H1 (cell line): ENCODE measurements around the gene AHCY. TPM values are rescaled to one million over a fixed set of nuclear protein-coding genes. Genes with fewer than 3 reads are reported as not detected.

Experiments
- CTCF ChIA-PET: fragments of 300-600 bp; sonication (Branson Sonifier 250); formaldehyde crosslinking; loops from one replicate; lab custom pipeline; 2021; ENCODE audit not compliant: partially characterized antibody; lab: Charles Lee
- POLR2A ChIA-PET: fragments of 300-600 bp; sonication (Branson Sonifier 250); formaldehyde crosslinking; loops from one replicate; lab custom pipeline; 2021; ENCODE audit warnings: inconsistent platforms; ENCODE audit not compliant: partially characterized antibody; lab: Charles Lee
- DNase-seq, 2 experiments: peaks; one replicate each; pipeline versions ENCODE4 v3.0.0 to v3.0.0-alpha.2; 2010 to 2022; ENCODE audit warnings: low spot score in 2 of 2, low read depth in 1 of 2, mixed read lengths in 1 of 2
- FAIRE-seq: peaks from 2 replicates; lab custom pipeline; 2011; peaks lifted over from hg19 to GRCh38; lab: Jason Lieb, UNC
- H2AFZ ChIP-seq: 2 replicates; pipeline ENCODE4 v1.8.1; 2012; ENCODE audit warnings: low read length, inconsistent platforms
- H2AK5ac ChIP-seq: 2 replicates; pipeline ENCODE4 v1.6.1; 2013; ENCODE audit warnings: low read depth, low read length
- H2BK120ac ChIP-seq: replicated peaks from 2 replicates; pipeline ENCODE3; 2013; ENCODE audit warnings: low read depth, low read length, inconsistent platforms
- H2BK12ac ChIP-seq: 2 replicates; pipeline ENCODE4 v1.6.1; 2013; ENCODE audit warnings: low read depth, low read length
- H2BK15ac ChIP-seq: 2 replicates; pipeline ENCODE4 v1.6.1; 2013; ENCODE audit warnings: low read length
- H2BK20ac ChIP-seq: 2 replicates; pipeline ENCODE4 v1.6.1; 2013; ENCODE audit warnings: low read length
- H2BK5ac ChIP-seq: 2 replicates; pipeline ENCODE4 v1.6.1; 2013; ENCODE audit warnings: low read depth, low read length
- H3K14ac ChIP-seq: 2 replicates; pipeline ENCODE4 v1.6.1; 2013; ENCODE audit warnings: inconsistent platforms; ENCODE audit not compliant: insufficient read length
- H3K18ac ChIP-seq: 2 replicates; pipeline ENCODE4 v1.6.1; 2013; ENCODE audit warnings: low read length; ENCODE audit errors: extremely low read depth
- H3K23ac ChIP-seq: 2 replicates; pipeline ENCODE4 v1.6.1; 2013; ENCODE audit warnings: inconsistent platforms; ENCODE audit not compliant: insufficient read length
- H3K23me2 ChIP-seq: 2 replicates; pipeline ENCODE4 v1.6.1; 2013; ENCODE audit warnings: low read depth, low read length
- H3K27ac ChIP-seq: 2 replicates; pipeline ENCODE4 v1.6.1; 2011; ENCODE audit warnings: low read depth, low read length, inconsistent platforms
- H3K27me3 ChIP-seq, 4 experiments: replicated peaks in 1 of 4; 1 replicate in 1 of 4; 2 replicates in 3 of 4; pipeline versions ENCODE4 v1.6.1 to v1.8.1; 2011 to 2013; ENCODE audit warnings: low read length in 3 of 4, mild to moderate bottlenecking in 3 of 4, inconsistent platforms in 2 of 4, mixed read lengths in 2 of 4, moderate library complexity in 1 of 4; ENCODE audit not compliant: control insufficient read depth in 3 of 4, insufficient read depth in 3 of 4; ENCODE audit errors: extremely low read depth in 1 of 4
- H3K36me3 ChIP-seq, 4 experiments: 2 replicates each; pipeline versions ENCODE4 v1.6.1 to v1.8.1; 2011 to 2013; ENCODE audit warnings: mild to moderate bottlenecking in 4 of 4, low read length in 3 of 4, moderate library complexity in 2 of 4, control low read depth in 1 of 4, inconsistent platforms in 1 of 4; ENCODE audit not compliant: insufficient read depth in 4 of 4, control insufficient read depth in 2 of 4
- H3K4ac ChIP-seq: replicated peaks from 2 replicates; pipeline ENCODE3; 2013; ENCODE audit warnings: low read length, low read depth, mixed read lengths, inconsistent platforms; ENCODE audit not compliant: insufficient read length
- H3K4me1 ChIP-seq, 4 experiments: replicated peaks in 1 of 4; 1 replicate in 1 of 4; 2 replicates in 3 of 4; pipeline versions ENCODE4 v1.6.1 to v1.8.1; 2011 to 2013; ENCODE audit warnings: low read length in 3 of 4, inconsistent platforms in 2 of 4, mixed read lengths in 1 of 4; ENCODE audit not compliant: insufficient read depth in 4 of 4, control insufficient read depth in 3 of 4
- H3K4me2 ChIP-seq, 2 experiments: 2 replicates each; pipeline versions ENCODE4 v1.6.1 to v1.8.1; 2011 to 2013; ENCODE audit warnings: low read depth in 2 of 2, low read length in 2 of 2, control low read depth in 1 of 2, inconsistent platforms in 1 of 2, mild to moderate bottlenecking in 1 of 2; ENCODE audit not compliant: insufficient read depth in 1 of 2
- H3K4me3 ChIP-seq, 4 experiments: fragments of 200-600, 300-600 bp in 1 of 4; sonication (generic), shearing (Covaris generic), sonication (Bioruptor Twin) in 1 of 4; 2 replicates each; pipeline versions ENCODE4 v1.5.1 to v1.8.1; 2011 to 2016; ENCODE audit warnings: low read length in 4 of 4, low read depth in 3 of 4, control low read depth in 2 of 4, inconsistent platforms in 2 of 4, mild to moderate bottlenecking in 2 of 4, mixed read lengths in 1 of 4, moderate library complexity in 1 of 4; ENCODE audit not compliant: insufficient read depth in 2 of 4; ENCODE audit errors: extremely low read depth in 1 of 4
- H3K56ac ChIP-seq: replicated peaks from 2 replicates; pipeline ENCODE3; 2013; ENCODE audit warnings: low read depth, mild to moderate bottlenecking, mixed read lengths, low read length, inconsistent platforms; ENCODE audit not compliant: insufficient read length
- H3K79me1 ChIP-seq: 2 replicates; pipeline ENCODE4 v1.6.1; 2013; ENCODE audit warnings: low read depth, low read length, control low read depth
- H3K79me2 ChIP-seq, 2 experiments: 2 replicates each; pipeline versions ENCODE4 v1.6.1 to v1.8.1; 2012 to 2013; ENCODE audit warnings: low read length in 2 of 2, mild to moderate bottlenecking in 2 of 2, inconsistent platforms in 1 of 2; ENCODE audit not compliant: insufficient read depth in 2 of 2, control insufficient read depth in 1 of 2
- H3K9ac ChIP-seq, 4 experiments: replicated peaks in 1 of 4; 1 replicate in 1 of 4; 2 replicates in 3 of 4; pipeline versions ENCODE4 v1.6.1 to v1.8.1; 2011 to 2013; ENCODE audit warnings: low read depth in 3 of 4, low read length in 3 of 4, control low read depth in 2 of 4, mild to moderate bottlenecking in 2 of 4, moderate library complexity in 2 of 4, inconsistent platforms in 1 of 4; ENCODE audit errors: extremely low read depth in 1 of 4
- H3K9me3 ChIP-seq, 2 experiments: 2 replicates each; pipeline versions ENCODE4 v1.6.1 to v1.8.1; 2012 to 2013; ENCODE audit warnings: mild to moderate bottlenecking in 2 of 2, moderate library complexity in 2 of 2, control low read depth in 1 of 2, inconsistent platforms in 1 of 2, low read depth in 1 of 2, low read length in 1 of 2, mixed read lengths in 1 of 2; ENCODE audit not compliant: insufficient read depth in 2 of 2
- H4K20me1 ChIP-seq, 2 experiments: replicated peaks in 1 of 2; 2 replicates each; pipeline versions ENCODE3 to v1.8.1; 2011 to 2013; ENCODE audit warnings: inconsistent platforms in 2 of 2, low read length in 2 of 2, mild to moderate bottlenecking in 1 of 2; ENCODE audit not compliant: insufficient read depth in 2 of 2, control insufficient read depth in 1 of 2
- H4K5ac ChIP-seq: 2 replicates; pipeline ENCODE4 v1.6.1; 2013; ENCODE audit warnings: low read length, low read depth, mixed read lengths, inconsistent platforms; ENCODE audit not compliant: insufficient read length
- H4K8ac ChIP-seq: 2 replicates; pipeline ENCODE4 v1.8.0; 2013; ENCODE audit warnings: mild to moderate bottlenecking, moderate library complexity, low read length, inconsistent platforms; ENCODE audit not compliant: insufficient read depth; ENCODE audit errors: extremely low read depth
- H4K91ac ChIP-seq: replicated peaks from 2 replicates; pipeline ENCODE3; 2013; ENCODE audit warnings: low read length, mixed read lengths, inconsistent platforms; ENCODE audit not compliant: insufficient read length
- CREB1 ChIP-seq: IDR thresholded peaks from 2 replicates; pipeline ENCODE4 v1.6.1; 2012; ENCODE audit warnings: inconsistent platforms
- WGBS, 2 experiments: shearing (Covaris generic) in 1 of 2; methylation state at CpG; one replicate each; pipeline versions ENCODE4 v1.1.6 to v1.1.7; 2013 to 2015; ENCODE audit warnings: low lambda C conversion rate in 2 of 2, mixed read lengths in 2 of 2, inconsistent platforms in 1 of 2, low coverage in 1 of 2, missing lambda C conversion rate in 1 of 2; ENCODE audit not compliant: insufficient replicate concordance in 2 of 2, insufficient coverage in 1 of 2, insufficient read length in 1 of 2; ENCODE audit errors: extremely low coverage in 1 of 2, missing lambda C conversion rate in 1 of 2; 5-methylcytosine and 5-hydroxymethylcytosine counted together
- polyA plus RNA-seq, 7 experiments: library from polyadenylated mRNA; depleted of rRNA in 3 of 7; stranded (reverse) in 5 of 7; unstranded in 2 of 7; fragments of >200 nt in 5 of 7; fragments of 200-250 nt in 2 of 7; gene quantifications; 1 replicate in 5 of 7; 2 replicates in 1 of 7; 4 replicates in 1 of 7; pipeline versions ENCODE4 v1.2.1 to v1.2.3, GENCODE V29; 2011 to 2013; ENCODE audit warnings: missing spikeins in 2 of 7, mixed read lengths in 2 of 7
- total RNA-seq: library from RNA; stranded (reverse); fragmentation: NEBNext Ultra II Directional; extraction: Animal tissue kit (Norgen Biotek cat#: 25700); gene quantifications from 2 replicates; pipeline ENCODE4 v1.2.1, GENCODE V29; 2021

Gene AHCY
- total and polyA plus RNA-seq, 2 of the 8 experiments (the other 6 are each of a cell fraction or from before 2014, with no cell fraction given): 404 to 638 TPM

DNA sequence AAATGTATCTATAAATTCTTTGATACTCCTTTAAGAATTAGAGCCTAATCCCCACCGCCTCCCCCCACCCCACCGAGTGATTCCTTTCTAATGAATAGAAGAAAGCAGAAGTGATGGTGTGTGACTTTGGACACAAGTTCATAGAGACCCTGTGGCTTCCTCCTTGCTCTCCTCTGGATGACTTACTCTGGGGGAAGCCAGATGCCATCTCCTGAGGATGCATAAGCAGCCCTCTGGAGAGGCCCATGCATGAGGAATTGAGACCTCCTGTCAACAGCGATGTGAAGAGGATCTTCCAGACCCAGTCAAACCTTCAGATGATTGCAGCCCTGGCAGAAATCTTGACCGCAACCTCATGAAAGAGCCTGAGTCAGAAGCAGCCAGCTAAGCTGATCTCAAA lies 21.1 kb downstream of the AHCY start:
- Histone ChIP-seq H2AFZ (no peak overlapping the region), H4K20me1 (peaks cover 8 to 13% of the 10 kb centered on the region in 2 experiments), H3K4ac (no peak overlapping the region), H2BK12ac (no peak overlapping the region), H2BK20ac (no peak overlapping the region), H2BK15ac (no peak overlapping the region), H3K14ac (no peak overlapping the region), H4K5ac (no peak overlapping the region), H2BK5ac (no peak overlapping the region), H3K27ac (no peak overlapping the region), H3K4me1 (no peaks in the 10 kb centered on the region), H3K79me2 (no peaks in the 10 kb centered on the region), H3K4me2 (no peak overlapping the region), H3K23me2 (no peaks in the 10 kb centered on the region), H3K18ac (no peak overlapping the region), H3K9me3 (no peaks in the 10 kb centered on the region), H4K8ac (no peak overlapping the region), H2BK120ac (no peak overlapping the region), H3K23ac (no peak overlapping the region), H3K36me3 (peaks cover 40 to 92% (median 71%) of the 10 kb centered on the region in 4 experiments), H2AK5ac (no peak overlapping the region), H3K27me3 (no peaks in the 10 kb centered on the region), H3K4me3 (no peak overlapping the region), H4K91ac (no peak overlapping the region), H3K79me1 (no peaks in the 10 kb centered on the region; the same call in 1 of the 2 replicates), H3K9ac (no peak overlapping the region; a peak in 1 of 7 replicates), H3K56ac (no peak overlapping the region)
- FAIRE-seq (no peak), DNase-seq (no peak)
- CTCF ChIA-PET: interaction anchor here (0.6 kb wide), 1 partner anchor 12 kb away, joined by 3 read pairs; no protein-coding TSS in a partner anchor
- WGBS, 2 experiments: 97% methylated on average over 4 of the region's 4 CpGs; no CpG with 5 or more reads in 1 of the 2 experiments
- POLR2A ChIA-PET: interaction anchor here (0.7 to 3.1 kb wide), 2 partner anchors 12 to 20 kb away, joined by 3 to 13 read pairs; no protein-coding TSS in a partner anchor
- no peak for TF ChIP-seq CREB1
